ENCODE results near the gene PPP1R11. TPM values are rescaled to one million over a fixed set of nuclear protein-coding genes. Genes with fewer than 3 reads are reported as not detected.
A peak's percentile ranks its signal among the peaks of the same experiment; 100 is the strongest.

Gene PPP1R11
- total and polyA plus RNA-seq, 9 of the 15 experiments (the other 6 are each of a cell fraction or from before 2014, with no cell fraction given) = 17.8 to 94.8 (median 44.6) TPM

DNA sequence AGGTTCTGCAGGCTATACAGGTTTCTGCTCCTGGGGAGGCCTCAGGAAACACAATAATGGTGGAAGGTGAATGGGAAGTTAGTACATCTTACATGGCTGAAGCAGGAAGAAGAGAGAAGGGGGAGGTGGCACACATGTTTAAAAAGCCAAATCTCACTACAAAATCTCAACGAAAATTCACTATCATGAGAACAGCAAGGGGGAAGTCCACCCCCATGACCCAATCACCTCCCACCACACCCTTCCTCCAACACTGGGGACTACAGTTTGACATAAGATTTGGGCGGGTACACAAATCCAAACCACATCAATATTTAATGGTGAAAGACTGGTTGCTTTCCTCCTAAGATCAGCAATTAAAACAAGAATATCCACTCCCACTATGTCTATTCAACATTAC lies 19.8 kb upstream of the PPP1R11 start (continued):
- TF ChIP-seq, protein P1, sequence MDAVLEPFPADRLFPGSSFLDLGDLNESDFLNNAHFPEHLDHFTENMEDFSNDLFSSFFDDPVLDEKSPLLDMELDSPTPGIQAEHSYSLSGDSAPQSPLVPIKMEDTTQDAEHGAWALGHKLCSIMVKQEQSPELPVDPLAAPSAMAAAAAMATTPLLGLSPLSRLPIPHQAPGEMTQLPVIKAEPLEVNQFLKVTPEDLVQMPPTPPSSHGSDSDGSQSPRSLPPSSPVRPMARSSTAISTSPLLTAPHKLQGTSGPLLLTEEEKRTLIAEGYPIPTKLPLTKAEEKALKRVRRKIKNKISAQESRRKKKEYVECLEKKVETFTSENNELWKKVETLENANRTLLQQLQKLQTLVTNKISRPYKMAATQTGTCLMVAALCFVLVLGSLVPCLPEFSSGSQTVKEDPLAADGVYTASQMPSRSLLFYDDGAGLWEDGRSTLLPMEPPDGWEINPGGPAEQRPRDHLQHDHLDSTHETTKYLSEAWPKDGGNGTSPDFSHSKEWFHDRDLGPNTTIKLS (IDR thresholded peaks at IDR 0.05; ENCODE audit: borderline replicate concordance, low read depth) = no peak
- TF ChIP-seq EGR1 (conservative IDR thresholded peaks at IDR 0.05) (peak; percentile 24; the same call in 1 of the 2 replicates), BRCA1 (IDR thresholded peaks at IDR 0.05) (no peak), BRCA1 (CRISPR knock-in tag; IDR thresholded peaks at IDR 0.05) (no peak), CREB1 (IDR thresholded peaks at IDR 0.05) (no peak), CREB1 (CRISPR knock-in tag; IDR thresholded peaks at IDR 0.05) (no peak), EZH2 (IDR thresholded peaks at IDR 0.05; ENCODE audit: borderline replicate concordance, low read depth, low read length) (no peak), SMARCE1 (IDR thresholded peaks at IDR 0.05) (no peak), ZC3H11A (IDR thresholded peaks at IDR 0.05; ENCODE audit: low read depth, low read length) (no peak), ETS2 (tag; IDR thresholded peaks at IDR 0.05; ENCODE audit: borderline replicate concordance, poor library complexity, severe bottlenecking) (no peak), ATF1 (CRISPR knock-in tag; IDR thresholded peaks at IDR 0.05) (no peak), ATF1 (tag; IDR thresholded peaks at IDR 0.05) (no peak), ARID1B (IDR thresholded peaks at IDR 0.05) (peak; percentile 56), CXXC5 (CRISPR knock-in tag; IDR thresholded peaks at IDR 0.05) (0 out of 2 replicates have a peak, but pooled peaks have one; percentile 35), TGIF2 (CRISPR knock-in tag; IDR thresholded peaks at IDR 0.05) (no peak), ZNF699 (CRISPR knock-in tag; IDR thresholded peaks at IDR 0.05; ENCODE audit: insufficient replicate concordance) (no peak), CBFA2T2 (conservative IDR thresholded peaks at IDR 0.05) (peak; percentile 56), JUN (IDR thresholded peaks at IDR 0.05; ENCODE audit: borderline replicate concordance, low read depth, low read length) (no peak), JUN (CRISPR knock-in tag; IDR thresholded peaks at IDR 0.05; ENCODE audit: borderline replicate concordance) (no peak)
- TF ChIP-seq, protein P2, sequence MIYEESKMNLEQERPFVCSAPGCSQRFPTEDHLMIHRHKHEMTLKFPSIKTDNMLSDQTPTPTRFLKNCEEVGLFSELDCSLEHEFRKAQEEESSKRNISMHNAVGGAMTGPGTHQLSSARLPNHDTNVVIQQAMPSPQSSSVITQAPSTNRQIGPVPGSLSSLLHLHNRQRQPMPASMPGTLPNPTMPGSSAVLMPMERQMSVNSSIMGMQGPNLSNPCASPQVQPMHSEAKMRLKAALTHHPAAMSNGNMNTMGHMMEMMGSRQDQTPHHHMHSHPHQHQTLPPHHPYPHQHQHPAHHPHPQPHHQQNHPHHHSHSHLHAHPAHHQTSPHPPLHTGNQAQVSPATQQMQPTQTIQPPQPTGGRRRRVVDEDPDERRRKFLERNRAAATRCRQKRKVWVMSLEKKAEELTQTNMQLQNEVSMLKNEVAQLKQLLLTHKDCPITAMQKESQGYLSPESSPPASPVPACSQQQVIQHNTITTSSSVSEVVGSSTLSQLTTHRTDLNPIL (CRISPR knock-in tag; IDR thresholded peaks at IDR 0.05) = no peak
- TF ChIP-seq, protein P3, sequence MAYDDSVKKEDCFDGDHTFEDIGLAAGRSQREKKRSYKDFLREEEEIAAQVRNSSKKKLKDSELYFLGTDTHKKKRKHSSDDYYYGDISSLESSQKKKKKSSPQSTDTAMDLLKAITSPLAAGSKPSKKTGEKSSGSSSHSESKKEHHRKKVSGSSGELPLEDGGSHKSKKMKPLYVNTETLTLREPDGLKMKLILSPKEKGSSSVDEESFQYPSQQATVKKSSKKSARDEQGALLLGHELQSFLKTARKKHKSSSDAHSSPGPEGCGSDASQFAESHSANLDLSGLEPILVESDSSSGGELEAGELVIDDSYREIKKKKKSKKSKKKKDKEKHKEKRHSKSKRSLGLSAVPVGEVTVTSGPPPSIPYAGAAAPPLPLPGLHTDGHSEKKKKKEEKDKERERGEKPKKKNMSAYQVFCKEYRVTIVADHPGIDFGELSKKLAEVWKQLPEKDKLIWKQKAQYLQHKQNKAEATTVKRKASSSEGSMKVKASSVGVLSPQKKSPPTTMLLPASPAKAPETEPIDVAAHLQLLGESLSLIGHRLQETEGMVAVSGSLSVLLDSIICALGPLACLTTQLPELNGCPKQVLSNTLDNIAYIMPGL (CRISPR knock-in tag; IDR thresholded peaks at IDR 0.05) = no peak
- TF ChIP-seq, protein P4, sequence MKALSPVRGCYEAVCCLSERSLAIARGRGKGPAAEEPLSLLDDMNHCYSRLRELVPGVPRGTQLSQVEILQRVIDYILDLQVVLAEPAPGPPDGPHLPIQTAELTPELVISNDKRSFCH (CRISPR knock-in tag; IDR thresholded peaks at IDR 0.05) = no peak
- TF ChIP-seq, protein P4 (tag; IDR thresholded peaks at IDR 0.05) = 0 out of 2 replicates have a peak, but pooled peaks have one; percentile 22
- TF ChIP-seq, protein P5, sequence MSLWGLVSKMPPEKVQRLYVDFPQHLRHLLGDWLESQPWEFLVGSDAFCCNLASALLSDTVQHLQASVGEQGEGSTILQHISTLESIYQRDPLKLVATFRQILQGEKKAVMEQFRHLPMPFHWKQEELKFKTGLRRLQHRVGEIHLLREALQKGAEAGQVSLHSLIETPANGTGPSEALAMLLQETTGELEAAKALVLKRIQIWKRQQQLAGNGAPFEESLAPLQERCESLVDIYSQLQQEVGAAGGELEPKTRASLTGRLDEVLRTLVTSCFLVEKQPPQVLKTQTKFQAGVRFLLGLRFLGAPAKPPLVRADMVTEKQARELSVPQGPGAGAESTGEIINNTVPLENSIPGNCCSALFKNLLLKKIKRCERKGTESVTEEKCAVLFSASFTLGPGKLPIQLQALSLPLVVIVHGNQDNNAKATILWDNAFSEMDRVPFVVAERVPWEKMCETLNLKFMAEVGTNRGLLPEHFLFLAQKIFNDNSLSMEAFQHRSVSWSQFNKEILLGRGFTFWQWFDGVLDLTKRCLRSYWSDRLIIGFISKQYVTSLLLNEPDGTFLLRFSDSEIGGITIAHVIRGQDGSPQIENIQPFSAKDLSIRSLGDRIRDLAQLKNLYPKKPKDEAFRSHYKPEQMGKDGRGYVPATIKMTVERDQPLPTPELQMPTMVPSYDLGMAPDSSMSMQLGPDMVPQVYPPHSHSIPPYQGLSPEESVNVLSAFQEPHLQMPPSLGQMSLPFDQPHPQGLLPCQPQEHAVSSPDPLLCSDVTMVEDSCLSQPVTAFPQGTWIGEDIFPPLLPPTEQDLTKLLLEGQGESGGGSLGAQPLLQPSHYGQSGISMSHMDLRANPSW (CRISPR knock-in tag; IDR thresholded peaks at IDR 0.05) = no peak
